Adrenal gland (tissue), 5 donors: ENCODE measurements around the gene WDR31.

Experiments used
- CTCF ChIP-seq, 6 experiments: fragments of 450-650 bp in 4 of 6; fragments of 200-600 bp in 2 of 6; sonication (generic) in 1 of 6; IDR thresholded peaks; 1 replicate in 5 of 6; 2 replicates in 1 of 6; pipeline versions ENCODE4 v1.5.1 to v1.8.0; 2016 to 2021; ENCODE audit warnings: antibody characterized with exemption in 6 of 6, mild to moderate bottlenecking in 2 of 6, moderate library complexity in 1 of 6
- POLR2A ChIP-seq, 2 donors: fragments of 450-650 bp; IDR thresholded peaks; one replicate each; pipeline ENCODE4 v1.6.1; 2017; ENCODE audit warnings: antibody characterized with exemption in 2 of 2, mild to moderate bottlenecking in 2 of 2, moderate library complexity in 1 of 2
- donor health status: DM: no; HTN: no; CAD: no.

GRCh38 chr9:113370806-113371325 lies 30.8 kb upstream of the WDR31 start:
- no peak for TF ChIP-seq CTCF (IDR thresholded peaks at IDR 0.05)
- peak in 1 of 2 donors; percentile 23 for TF ChIP-seq POLR2A (IDR thresholded peaks at IDR 0.05)
